GM12878 (cell line): ENCODE data around the gene MYLIP. TPM values are rescaled to one million over a fixed set of nuclear protein-coding genes. Genes with fewer than 3 reads are reported as not detected.

ENCODE experiments used
- ATAC-seq: fragments of 200-7000 bp; cut with Tn5 transposase; 3 replicates; pipeline ENCODE4 v1.9.1; 2020; ENCODE audit warnings: mild to moderate bottlenecking, moderate library complexity
- BruUV-seq: library from RNA; stranded (reverse); fragments of 400-500 nt; replicated peaks from 2 replicates; lab custom pipeline; 2021; lab: Mats Ljungman, UMichigan
- CTCF ChIA-PET: fragments of 300-600 bp; sonication (Branson Sonifier 250); formaldehyde crosslinking; extraction: SDS; loops from one replicate; lab custom pipeline; 2021; ENCODE audit warnings: inconsistent platforms; lab: Yijun Ruan, JAX
- POLR2A ChIA-PET: fragments of 350-600 bp; formaldehyde crosslinking; extraction: SDS; loops from one replicate; lab custom pipeline; 2021; ENCODE audit warnings: inconsistent platforms; lab: Charles Lee
- RAD21 ChIA-PET: fragments of 300-600 bp; sonication (Branson Sonifier 250); formaldehyde crosslinking; loops from one replicate; lab custom pipeline; 2023; ENCODE audit warnings: antibody characterized with exemption; ENCODE audit not compliant: unreplicated experiment; lab: Charles Lee
- SMC1A ChIA-PET: fragments of 300-600 bp; sonication (Branson Sonifier 250); formaldehyde crosslinking; loops from one replicate; lab custom pipeline; 2023; ENCODE audit not compliant: unreplicated experiment, uncharacterized antibody; lab: Charles Lee
- DNase-seq: peaks from one replicate; pipeline ENCODE4 v3.0.0-alpha.2; 2011; ENCODE audit warnings: low read depth, low spot score
- FAIRE-seq: peaks from 3 replicates; lab custom pipeline; 2011; peaks lifted over from hg19 to GRCh38; lab: Jason Lieb, UNC
- H2AFZ ChIP-seq: 2 replicates; pipeline ENCODE4 v1.6.0; 2011; ENCODE audit warnings: low read depth, low read length, control low read depth; ENCODE audit not compliant: control insufficient read depth
- H3K27ac ChIP-seq: 2 replicates; pipeline ENCODE4 v1.5.1; 2011; ENCODE audit warnings: control low read depth; ENCODE audit not compliant: control insufficient read depth, insufficient read depth
- H3K27me3 ChIP-seq, 2 experiments: replicated peaks in 1 of 2; 2 replicates each; pipeline versions ENCODE4 v1.6.0 to v1.6.1; 2011; ENCODE audit warnings: low read length in 1 of 2; ENCODE audit not compliant: control insufficient read depth in 2 of 2, insufficient read depth in 2 of 2
- H3K36me3 ChIP-seq, 2 experiments: 2 replicates each; pipeline ENCODE4 v1.5.1; 2011; ENCODE audit warnings: low read length in 1 of 2; ENCODE audit not compliant: control insufficient read depth in 2 of 2, insufficient read depth in 2 of 2
- H3K4me1 ChIP-seq: 2 replicates; pipeline ENCODE4 v1.6.1; 2011; ENCODE audit warnings: mild to moderate bottlenecking, low read length, moderate library complexity, mixed read lengths; ENCODE audit not compliant: control insufficient read depth, insufficient read depth
- H3K4me2 ChIP-seq: 2 replicates; pipeline ENCODE4 v1.6.0; 2011; ENCODE audit warnings: control low read depth; ENCODE audit not compliant: control insufficient read depth, insufficient read depth
- H3K4me3 ChIP-seq: fragments of 200-600 bp; sonication (generic); 2 replicates; pipeline ENCODE4 v1.5.1; 2016
- H3K79me2 ChIP-seq: 2 replicates; pipeline ENCODE4 v1.6.0; 2011; ENCODE audit warnings: low read length; ENCODE audit not compliant: control insufficient read depth, insufficient read depth
- H3K9ac ChIP-seq: 2 replicates; pipeline ENCODE4 v1.8.0; 2011; ENCODE audit warnings: low read length, control low read depth, mixed read lengths; ENCODE audit not compliant: control insufficient read depth, insufficient read depth
- H3K9me3 ChIP-seq: replicated peaks from 3 replicates; pipeline ENCODE4 v1.5.1; 2011; ENCODE audit warnings: mild to moderate bottlenecking, low read length; ENCODE audit not compliant: control insufficient read depth, insufficient read depth
- H4K20me1 ChIP-seq: 2 replicates; pipeline ENCODE4 v1.6.0; 2011; ENCODE audit not compliant: control insufficient read depth, insufficient read depth
- FOXK2 ChIP-seq: fragments of 450-650 bp; IDR thresholded peaks from 2 replicates; pipeline ENCODE4 v1.6.1; 2017; ENCODE audit warnings: mild to moderate bottlenecking, moderate library complexity
- IKZF2 ChIP-seq, 2 experiments: fragments of 450-650 bp; IDR thresholded peaks; 2 replicates each; pipeline ENCODE4 v1.6.1; 2017; ENCODE audit warnings: mild to moderate bottlenecking in 2 of 2, moderate library complexity in 2 of 2
- KDM1A ChIP-seq: fragments of 200-600 bp; sonication (generic); IDR thresholded peaks from 2 replicates; pipeline ENCODE4 v1.6.1; 2016; ENCODE audit warnings: borderline replicate concordance
- MTA3 ChIP-seq: IDR thresholded peaks from 2 replicates; pipeline ENCODE4 v1.6.1; 2012; ENCODE audit warnings: low read length, inconsistent platforms, borderline replicate concordance
- NR2F1 ChIP-seq: fragments of 450-650 bp; conservative IDR thresholded peaks from 2 replicates; pipeline ENCODE4 v1.6.1; 2017; ENCODE audit warnings: mild to moderate bottlenecking
- POLR2AphosphoS5 ChIP-seq: IDR thresholded peaks from 2 replicates; pipeline ENCODE4 v1.6.1; 2011; ENCODE audit warnings: mild to moderate bottlenecking, low read length, inconsistent platforms
- POU2F2 ChIP-seq: IDR thresholded peaks from 3 replicates; pipeline ENCODE4 v1.6.1; 2011; ENCODE audit warnings: low read depth, mild to moderate bottlenecking, low read length, borderline replicate concordance
- REST ChIP-seq: IDR thresholded peaks from 2 replicates; pipeline ENCODE4 v1.6.1; 2012; ENCODE audit warnings: mild to moderate bottlenecking, low read depth, low read length
- SP1 ChIP-seq: IDR thresholded peaks from one replicate; pipeline ENCODE4 v1.6.1; 2011; ENCODE audit warnings: low read depth, low read length
- TCF7 ChIP-seq: IDR thresholded peaks from 2 replicates; pipeline ENCODE4 v1.6.1; 2014; ENCODE audit warnings: antibody characterized with exemption, borderline replicate concordance
- ZNF687 ChIP-seq: fragments of 450-650 bp; IDR thresholded peaks from 2 replicates; pipeline ENCODE4 v1.6.1; 2017; ENCODE audit warnings: mild to moderate bottlenecking, moderate library complexity
- WGBS: methylation state at CpG from one replicate; pipeline ENCODE4 v1.1.6; 2016; ENCODE audit warnings: low lambda C conversion rate; ENCODE audit not compliant: insufficient replicate concordance, insufficient coverage; ENCODE audit errors: missing lambda C conversion rate; 5-methylcytosine and 5-hydroxymethylcytosine counted together
- in situ Hi-C: fragments of 300-500 bp; cut with MboI; formaldehyde crosslinking; loops from 9 replicates; pipeline ENCODE4 v1.14.3; 2018; ENCODE audit warnings: mixed read lengths
- intact Hi-C: fragments of 100-400 bp; cut with micrococcal nuclease; formaldehyde crosslinking; loops from one replicate; pipeline ENCODE4 v1.14.2; 2022; ENCODE audit not compliant: unreplicated experiment
- polyA plus RNA-seq, 11 experiments: library from polyadenylated mRNA; depleted of rRNA in 4 of 11; unstranded in 6 of 11; stranded (reverse) in 5 of 11; fragments of >200 nt; fragmentation: Nextera tagmentation in 4 of 11; fragmentation: Illumina TruSeq in 1 of 11; extraction: Ambion mirVana in 4 of 11; extraction: Trizol in 1 of 11; gene quantifications; 1 replicate in 1 of 11; 2 replicates in 10 of 11; pipeline versions ENCODE4 v1.2.1 to v1.2.3, GENCODE V29; 2011 to 2016; ENCODE audit warnings: inconsistent platforms in 2 of 11, missing spikeins in 2 of 11, low read depth in 1 of 11
- total RNA-seq, 4 experiments: library from RNA; depleted of rRNA in 3 of 4; stranded (reverse); fragments of >200 nt in 3 of 4; fragmentation: Illumina TruSeq in 1 of 4; extraction: Trizol in 1 of 4; gene quantifications; 2 replicates each; pipeline versions ENCODE4 v1.2.1 to v1.2.3, GENCODE V29; 2013 to 2021
- TF ChIP-seq, protein P1 (sequence below): fragments of 450-650 bp; IDR thresholded peaks from 2 replicates; pipeline ENCODE4 v1.6.1; 2017; ENCODE audit warnings: mild to moderate bottlenecking, low read depth, inconsistent platforms; ENCODE audit not compliant: poor library complexity, severe bottlenecking

Gene MYLIP
- total and polyA plus RNA-seq, 10 of the 15 experiments (the other 5 are each of a cell fraction or from before 2014, with no cell fraction given), result 5.3 to 123 (median 12.5) TPM

- in situ Hi-C loops, result no loop called here
- H3K27ac ChIP-seq, result no peak overlapping the region
- H3K4me3 ChIP-seq, result peak overlapping the region; percentile 47; the same call in 1 of the 2 replicates
- no peak overlapping the region for H3K9ac ChIP-seq
- no peak overlapping the region for H2AFZ ChIP-seq
- peak overlapping the region; percentile 20; the same call in 1 of the 2 replicates for H3K4me2 ChIP-seq
- peaks cover 81% of the 10 kb centered on the region for H3K79me2 ChIP-seq
- no peaks in the 10 kb centered on the region for H3K9me3 ChIP-seq
- H3K4me1 ChIP-seq, result peaks cover 6% of the 10 kb centered on the region; the same call in 1 of the 2 replicates
- ChIA-PET CTCF (interaction anchor here (0.7 to 2.7 kb wide), 13 partner anchors 8 to 1447 kb away, joined by 3 to 21 read pairs (median 5); partner anchors contain the start of gene MYLIP), SMC1A (interaction anchor here (0.6 to 6.7 kb wide), 27 partner anchors 11 to 513 kb away, joined by 3 to 42 read pairs (median 5); no protein-coding TSS in a partner anchor), RAD21 (interaction anchor here (0.6 to 2.2 kb wide), 16 partner anchors 8 to 454 kb away, joined by 3 to 14 read pairs (median 4); partner anchors contain the start of gene MYLIP), POLR2A (interaction anchor here (0.6 to 2.0 kb wide), 7 partner anchors 9 to 662 kb away, joined by 3 to 11 read pairs (median 4); no protein-coding TSS in a partner anchor)
- H3K27me3 ChIP-seq, result no peaks in the 10 kb centered on the region
- DNase-seq (no peak), ATAC-seq (peak; percentile 53), FAIRE-seq (no peak)
- BruUV-seq, result no TSS peak
- intact Hi-C loops, result no loop called here
- peaks cover 3 to 19% of the 10 kb centered on the region in 2 experiments for H3K36me3 ChIP-seq
- WGBS, result 27% methylated on average over 5 of the region's 5 CpGs
- H4K20me1 ChIP-seq, result no peaks in the 10 kb centered on the region; the same call in 1 of the 2 replicates
- no peak for TF ChIP-seq FOXK2
- TF ChIP-seq KDM1A, result no peak
- TF ChIP-seq, protein P1, sequence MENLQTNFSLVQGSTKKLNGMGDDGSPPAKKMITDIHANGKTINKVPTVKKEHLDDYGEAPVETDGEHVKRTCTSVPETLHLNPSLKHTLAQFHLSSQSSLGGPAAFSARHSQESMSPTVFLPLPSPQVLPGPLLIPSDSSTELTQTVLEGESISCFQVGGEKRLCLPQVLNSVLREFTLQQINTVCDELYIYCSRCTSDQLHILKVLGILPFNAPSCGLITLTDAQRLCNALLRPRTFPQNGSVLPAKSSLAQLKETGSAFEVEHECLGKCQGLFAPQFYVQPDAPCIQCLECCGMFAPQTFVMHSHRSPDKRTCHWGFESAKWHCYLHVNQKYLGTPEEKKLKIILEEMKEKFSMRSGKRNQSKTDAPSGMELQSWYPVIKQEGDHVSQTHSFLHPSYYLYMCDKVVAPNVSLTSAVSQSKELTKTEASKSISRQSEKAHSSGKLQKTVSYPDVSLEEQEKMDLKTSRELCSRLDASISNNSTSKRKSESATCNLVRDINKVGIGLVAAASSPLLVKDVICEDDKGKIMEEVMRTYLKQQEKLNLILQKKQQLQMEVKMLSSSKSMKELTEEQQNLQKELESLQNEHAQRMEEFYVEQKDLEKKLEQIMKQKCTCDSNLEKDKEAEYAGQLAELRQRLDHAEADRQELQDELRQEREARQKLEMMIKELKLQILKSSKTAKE, result no peak
- peak in 1 of 2 experiments; percentile 38; a peak in 2 of 4 replicates for TF ChIP-seq IKZF2 (IDR thresholded peaks at IDR 0.05)
- TF ChIP-seq ZNF687, result no peak
- TF ChIP-seq SP1, result no peak
- TF ChIP-seq TCF7, result no peak
- TF ChIP-seq POLR2AphosphoS5, result 0 out of 2 replicates have a peak, but pooled peaks have one; percentile 40
- TF ChIP-seq REST, result no peak
- peak; percentile 80; the same call in 2 of the 3 replicates for TF ChIP-seq POU2F2
- TF ChIP-seq MTA3, result no peak
- TF ChIP-seq NR2F1, result no peak
Observed at GRCh38 chr6:16136621-16137450, 8.0 kb downstream of the MYLIP start.
